Retinal pigment epithelial cell (primary cell): ENCODE data around the gene PARK7.

Experiments used
- DNase-seq: peaks from one replicate; pipeline ENCODE4 v3.0.0-alpha.2; 2010; ENCODE audit warnings: low read depth
- H3K4me3 ChIP-seq: 2 replicates; pipeline ENCODE4 v1.5.1; 2011; ENCODE audit warnings: mild to moderate bottlenecking, low read length, control low read depth, moderate library complexity
- TF ChIP-seq, protein P1 (sequence below): conservative IDR thresholded peaks from 2 replicates; pipeline ENCODE4 v1.5.1; 2011; ENCODE audit warnings: low read depth, low read length, control low read depth, inconsistent platforms

Gene PARK7

DNA sequence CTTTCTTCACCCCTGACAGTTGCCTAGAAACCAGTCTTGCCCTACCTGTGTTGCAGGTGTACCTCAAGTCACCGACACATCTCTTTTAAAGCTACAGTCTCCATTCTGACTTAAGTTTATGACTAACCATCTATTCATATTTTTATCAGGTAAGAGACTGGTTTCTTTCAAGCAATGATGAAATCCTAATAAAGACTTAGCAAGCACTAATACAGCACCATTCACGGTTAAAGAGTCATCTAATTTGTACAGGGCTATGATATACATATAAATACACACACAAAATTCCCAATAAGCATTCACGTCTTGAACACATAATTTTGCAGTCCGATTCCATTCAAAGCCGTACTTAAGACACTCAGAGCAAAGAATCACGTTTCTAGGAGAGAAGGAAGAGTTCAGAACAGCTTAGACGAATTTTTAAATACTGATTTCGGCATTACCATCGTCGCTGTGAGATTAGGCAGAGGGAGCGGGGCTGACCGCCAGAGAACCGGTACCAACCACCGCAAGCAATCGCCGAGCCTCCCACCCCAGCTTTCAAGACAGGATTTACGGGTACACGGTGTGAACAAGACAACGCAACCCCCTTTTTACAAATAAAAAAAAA lies 63.7 kb downstream of the PARK7 start:
- TF ChIP-seq, protein P1, sequence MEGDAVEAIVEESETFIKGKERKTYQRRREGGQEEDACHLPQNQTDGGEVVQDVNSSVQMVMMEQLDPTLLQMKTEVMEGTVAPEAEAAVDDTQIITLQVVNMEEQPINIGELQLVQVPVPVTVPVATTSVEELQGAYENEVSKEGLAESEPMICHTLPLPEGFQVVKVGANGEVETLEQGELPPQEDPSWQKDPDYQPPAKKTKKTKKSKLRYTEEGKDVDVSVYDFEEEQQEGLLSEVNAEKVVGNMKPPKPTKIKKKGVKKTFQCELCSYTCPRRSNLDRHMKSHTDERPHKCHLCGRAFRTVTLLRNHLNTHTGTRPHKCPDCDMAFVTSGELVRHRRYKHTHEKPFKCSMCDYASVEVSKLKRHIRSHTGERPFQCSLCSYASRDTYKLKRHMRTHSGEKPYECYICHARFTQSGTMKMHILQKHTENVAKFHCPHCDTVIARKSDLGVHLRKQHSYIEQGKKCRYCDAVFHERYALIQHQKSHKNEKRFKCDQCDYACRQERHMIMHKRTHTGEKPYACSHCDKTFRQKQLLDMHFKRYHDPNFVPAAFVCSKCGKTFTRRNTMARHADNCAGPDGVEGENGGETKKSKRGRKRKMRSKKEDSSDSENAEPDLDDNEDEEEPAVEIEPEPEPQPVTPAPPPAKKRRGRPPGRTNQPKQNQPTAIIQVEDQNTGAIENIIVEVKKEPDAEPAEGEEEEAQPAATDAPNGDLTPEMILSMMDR = no peak
- peak overlapping the region; percentile 89 for H3K4me3 ChIP-seq
- no peak for DNase-seq

DNA sequence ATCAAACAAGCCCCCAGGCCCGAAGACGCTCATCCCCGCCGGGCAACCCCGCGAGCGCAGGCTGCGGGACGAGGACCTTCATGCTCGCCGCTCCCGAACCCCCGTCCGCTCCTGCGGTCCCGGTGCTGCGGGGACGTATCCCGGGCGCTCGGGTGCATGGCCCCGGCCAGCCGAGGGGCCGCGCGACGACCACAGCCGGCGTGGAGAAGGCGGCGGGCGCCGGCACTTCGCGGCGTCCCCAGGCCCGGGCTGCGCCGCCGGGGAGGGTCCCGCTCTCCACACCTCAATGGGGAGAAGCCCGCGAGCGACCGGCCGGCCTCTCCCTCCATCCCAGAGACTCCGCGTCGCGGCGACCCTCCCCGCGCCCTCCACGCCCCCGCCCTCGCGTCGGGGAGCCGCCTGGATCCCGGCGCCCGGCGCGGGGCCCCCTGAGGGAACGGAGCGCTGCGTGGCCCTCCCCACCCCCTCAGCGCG lies 64.2 kb downstream of the PARK7 start:
- H3K4me3 ChIP-seq = peak overlapping the region; percentile 89
- DNase-seq = no peak
- TF ChIP-seq, protein P1 = no peak

- DNase-seq = peak; percentile 75
- TF ChIP-seq, protein P1 = no peak
- H3K4me3 ChIP-seq = peak within 1 kb of the TSS; percentile 89
Measured at GRCh38 chr1:8026153-8026975, 64.9 kb downstream of the PARK7 start, which contains the start of gene ERRFI1. Gene ERRFI1, minus strand, starts transcription at chr1:8026309. Its CDS starts 10,690 bp downstream, at chr1:8015619.

DNA sequence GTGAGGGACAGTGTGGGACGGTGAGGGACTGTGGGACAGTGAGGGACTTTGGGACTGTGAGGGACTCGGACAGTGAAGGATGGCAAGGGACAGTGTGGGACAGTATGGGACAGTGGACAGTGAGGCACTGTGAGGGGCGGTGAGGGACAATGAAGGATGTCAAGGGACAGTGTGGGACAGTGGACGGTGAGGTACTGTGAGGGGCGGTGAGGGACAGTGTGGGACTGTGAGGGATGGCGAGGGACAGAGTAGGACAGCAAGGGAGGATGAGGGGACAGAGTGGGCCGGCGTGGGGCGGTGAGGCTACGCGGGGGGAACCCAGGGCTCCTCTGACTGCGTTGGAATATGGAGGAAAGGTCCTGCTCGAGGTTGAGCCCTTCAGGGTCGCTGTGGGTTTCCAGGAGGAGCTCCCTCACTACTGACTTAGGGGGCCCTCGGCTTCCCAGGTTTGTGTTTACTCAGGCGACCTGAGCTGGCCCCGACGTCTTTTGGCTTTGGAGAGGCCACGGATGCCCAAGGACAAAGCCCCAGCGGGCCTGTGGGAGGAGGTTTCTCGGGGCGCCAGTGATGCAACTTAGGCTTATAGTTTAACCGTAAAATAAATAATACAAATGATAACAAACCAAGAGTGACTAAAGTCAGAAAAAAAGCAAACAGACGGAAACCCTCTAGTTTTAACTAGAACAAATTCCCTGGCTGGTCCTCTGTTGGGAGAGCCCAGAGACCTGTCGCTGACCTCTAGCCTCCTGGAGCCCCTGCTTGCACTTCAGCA lies 65.7 kb downstream of the PARK7 start:
- TF ChIP-seq, protein P1 = no peak

GRCh38 chr1:8027748-8028570 lies 66.4 kb downstream of the PARK7 start:
- TF ChIP-seq, protein P1 = no peak
- H3K4me3 ChIP-seq = no peak overlapping the region
- DNase-seq = no peak

More for the DNA sequence above, 65.7 kb downstream of the PARK7 start:
- peak overlapping the region; percentile 43 for H3K4me3 ChIP-seq
- DNase-seq = no peak

GRCh38 chr1:8028571-8028910 lies 67.0 kb downstream of the PARK7 start:
- TF ChIP-seq, protein P1 = no peak
- no peak for DNase-seq
- H3K4me3 ChIP-seq = no peak overlapping the region
